Measurements from ENCODE around the gene LRP8. TPM values are rescaled to one million over a fixed set of nuclear protein-coding genes. Genes with fewer than 3 reads are reported as not detected.
"Not testable (repeated sequence)": the region's sequence is repeated elsewhere in the genome, so short reads cannot be mapped to it uniquely, and the experiment has no call there.

LRP8 gene
- total RNA-seq, 5 donors from 2014 or later (not counting 1 experiment from before 2014, with no cell fraction given) = 8.9 to 21.5 (median 19.8) TPM

- ChIA-PET CTCF (no interaction called here), POLR2A (no interaction called here)
- Mint-ChIP-seq H3K9me3 (peaks cover 0 to 7% (median 4%) of the 10 kb centered on the region in 3 donors), H3K27me3 (no peaks in the 10 kb centered on the region), H3K4me1 (peaks cover 0 to 4% (median 0%) of the 10 kb centered on the region in 3 donors), H3K4me3 (no peak overlapping the region), H3K36me3 (peaks cover 59% of the 10 kb centered on the region), H3K27ac (no peak overlapping the region)
- Histone ChIP-seq H3K27ac (ENCODE audit: low read length) (no peak overlapping the region), H3K27me3 (replicated peaks in 1 of 2; ENCODE audit: control insufficient read depth in 2 of 2, extremely low read depth in 1 of 2, insufficient read depth in 2 of 2, low read length in 1 of 2) (no peaks in the 10 kb centered on the region), H3K9me3 (no peaks in the 10 kb centered on the region), H3K36me3 (ENCODE audit: control insufficient read depth in 2 of 2, extremely low read depth in 1 of 2, insufficient read depth in 1 of 2, low read length in 1 of 2) (peaks cover 33 to 67% of the 10 kb centered on the region in 2 donors), H3K4me3 (ENCODE audit: control insufficient read depth in 1 of 2, extremely low read depth in 1 of 2, low read length in 1 of 2) (no peak overlapping the region), H3K4me1 (ENCODE audit: control insufficient read depth in 1 of 2, extremely low read depth in 1 of 2, insufficient read depth in 2 of 2, low read length in 2 of 2) (no peaks in the 10 kb centered on the region)
- ATAC-seq (replicated peaks in 1 of 4) = no peak
- DNase-seq = no peak
- 100% methylated on average over 2 of the region's 7 CpGs for WGBS (ENCODE audit: insufficient coverage)
Measured at GRCh38 chr1:53210352-53210751, 117.5 kb downstream of the LRP8 start.

- no peaks in the 10 kb centered on the region for H3K4me1 ChIP-seq (ENCODE audit: control insufficient read depth in 1 of 2, extremely low read depth in 1 of 2, insufficient read depth in 2 of 2, low read length in 2 of 2)
- Mint-ChIP-seq H3K9me3 (peaks cover 0 to 10% (median 7%) of the 10 kb centered on the region in 3 donors), H3K4me3 (no peak overlapping the region), H3K4me1 (peaks cover 0 to 7% (median under 1%) of the 10 kb centered on the region in 3 donors), H3K27me3 (no peaks in the 10 kb centered on the region), H3K27ac (no peak overlapping the region), H3K36me3 (peaks cover 73% of the 10 kb centered on the region)
- no CpG with 5 or more reads among the region's 1 CpG for WGBS (ENCODE audit: insufficient coverage)
- H3K36me3 ChIP-seq (ENCODE audit: control insufficient read depth in 2 of 2, extremely low read depth in 1 of 2, insufficient read depth in 1 of 2, low read length in 1 of 2) = peaks cover 33 to 69% of the 10 kb centered on the region in 2 donors
- H3K4me3 ChIP-seq (ENCODE audit: control insufficient read depth in 1 of 2, extremely low read depth in 1 of 2, low read length in 1 of 2) = no peak overlapping the region
- ChIA-PET POLR2A (no interaction called here), CTCF (no interaction called here)
- ATAC-seq (replicated peaks in 1 of 4) = no peak
- H3K27ac ChIP-seq (ENCODE audit: low read length) = no peak overlapping the region
- no peaks in the 10 kb centered on the region for H3K9me3 ChIP-seq
- DNase-seq = no peak
- H3K27me3 ChIP-seq (replicated peaks in 1 of 2; ENCODE audit: control insufficient read depth in 2 of 2, extremely low read depth in 1 of 2, insufficient read depth in 2 of 2, low read length in 1 of 2) = no peaks in the 10 kb centered on the region
Measured at GRCh38 chr1:53207726-53208125, 120.1 kb downstream of the LRP8 start.

GRCh38 chr1:53206735-53207379, 121.0 kb downstream of the LRP8 start:
- POLR2A ChIA-PET = no interaction called here
- peaks cover 0 to 11% (median 4%) of the 10 kb centered on the region in 3 donors for H3K4me1 Mint-ChIP-seq
- no CpG with 5 or more reads among the region's 1 CpG for WGBS (ENCODE audit: insufficient coverage)

GRCh38 chr1:53206083-53206685, 121.7 kb downstream of the LRP8 start:
- Mint-ChIP-seq H3K4me1 (peaks cover 0 to 12% (median 4%) of the 10 kb centered on the region in 3 donors), H3K36me3 (peaks cover 81% of the 10 kb centered on the region)
- DNase-seq; H3K4me3 Mint-ChIP-seq; H3K27me3 ChIP-seq (replicated peaks in 1 of 2; ENCODE audit: control insufficient read depth in 2 of 2, extremely low read depth in 1 of 2, insufficient read depth in 2 of 2, low read length in 1 of 2); H3K9me3 ChIP-seq; H3K9me3 Mint-ChIP-seq; H3K27me3 Mint-ChIP-seq; ATAC-seq (replicated peaks in 1 of 4); H3K4me1 ChIP-seq (ENCODE audit: control insufficient read depth in 1 of 2, extremely low read depth in 1 of 2, insufficient read depth in 2 of 2, low read length in 2 of 2); H3K27ac Mint-ChIP-seq; CTCF ChIA-PET; H3K4me3 ChIP-seq (ENCODE audit: control insufficient read depth in 1 of 2, extremely low read depth in 1 of 2, low read length in 1 of 2); H3K27ac ChIP-seq (ENCODE audit: low read length): not testable (repeated sequence)
- POLR2A ChIA-PET = interaction anchor here in 1 of 2 donors (0.7 kb wide), 1 partner anchor 164 kb away, joined by 8 read pairs; no protein-coding TSS in a partner anchor
- H3K36me3 ChIP-seq (ENCODE audit: control insufficient read depth in 2 of 2, extremely low read depth in 1 of 2, insufficient read depth in 1 of 2, low read length in 1 of 2) = peaks cover 28 to 76% of the 10 kb centered on the region in 2 donors
- 100% methylated on average over 1 of the region's 3 CpGs for WGBS (ENCODE audit: insufficient coverage)

More at GRCh38 chr1:53206735-53207379, 121.0 kb downstream of the LRP8 start:
- Histone ChIP-seq H3K27me3 (replicated peaks in 1 of 2; ENCODE audit: control insufficient read depth in 2 of 2, extremely low read depth in 1 of 2, insufficient read depth in 2 of 2, low read length in 1 of 2) (no peaks in the 10 kb centered on the region), H3K4me3 (ENCODE audit: control insufficient read depth in 1 of 2, extremely low read depth in 1 of 2, low read length in 1 of 2) (no peak overlapping the region), H3K9me3 (no peaks in the 10 kb centered on the region), H3K36me3 (ENCODE audit: control insufficient read depth in 2 of 2, extremely low read depth in 1 of 2, insufficient read depth in 1 of 2, low read length in 1 of 2) (peaks cover 33 to 72% of the 10 kb centered on the region in 2 donors), H3K4me1 (ENCODE audit: control insufficient read depth in 1 of 2, extremely low read depth in 1 of 2, insufficient read depth in 2 of 2, low read length in 2 of 2) (no peaks in the 10 kb centered on the region), H3K27ac (ENCODE audit: low read length) (no peak overlapping the region)
- DNase-seq = no peak
- Mint-ChIP-seq H3K27me3 (no peaks in the 10 kb centered on the region), H3K9me3 (peaks cover 0 to 10% (median 7%) of the 10 kb centered on the region in 3 donors), H3K4me3 (no peak overlapping the region), H3K27ac (no peak overlapping the region), H3K36me3 (peaks cover 77% of the 10 kb centered on the region)
- ATAC-seq (replicated peaks in 1 of 4) = no peak
- CTCF ChIA-PET = no interaction called here

- not testable (repeated sequence) for H3K4me3 Mint-ChIP-seq, H3K27me3 Mint-ChIP-seq
Measured at GRCh38 chr1:53205496-53205895, 122.4 kb downstream of the LRP8 start.

GRCh38 chr1:53203466-53203865, 124.4 kb downstream of the LRP8 start:
- peaks cover 70% of the 10 kb centered on the region for H3K36me3 Mint-ChIP-seq
- H3K4me1 Mint-ChIP-seq = peaks cover under 1 to 31% (median 21%) of the 10 kb centered on the region in 3 donors
- no peak overlapping the region for H3K4me3 Mint-ChIP-seq
- no peaks in the 10 kb centered on the region for H3K9me3 ChIP-seq
- CTCF ChIA-PET = no interaction called here
- DNase-seq (no peak), ATAC-seq (replicated peaks in 1 of 4) (no peak)
- peak overlapping the region in 1 of 2 donors; percentile 3 for H3K27ac Mint-ChIP-seq
- H3K9me3 Mint-ChIP-seq = peaks cover 0 to 10% (median 7%) of the 10 kb centered on the region in 3 donors
- no peaks in the 10 kb centered on the region for H3K27me3 ChIP-seq (replicated peaks in 1 of 2; ENCODE audit: control insufficient read depth in 2 of 2, extremely low read depth in 1 of 2, insufficient read depth in 2 of 2, low read length in 1 of 2)
- 100% methylated on average over 2 of the region's 3 CpGs for WGBS (ENCODE audit: insufficient coverage)
- no peak overlapping the region for H3K27ac ChIP-seq (ENCODE audit: low read length)
- POLR2A ChIA-PET = no interaction called here
- no peak overlapping the region for H3K4me3 ChIP-seq (ENCODE audit: control insufficient read depth in 1 of 2, extremely low read depth in 1 of 2, low read length in 1 of 2)
- peaks cover 0 to under 1% of the 10 kb centered on the region in 2 experiments for H3K4me1 ChIP-seq (ENCODE audit: control insufficient read depth in 1 of 2, extremely low read depth in 1 of 2, insufficient read depth in 2 of 2, low read length in 2 of 2)
- peaks cover 14 to 59% of the 10 kb centered on the region in 2 donors for H3K36me3 ChIP-seq (ENCODE audit: control insufficient read depth in 2 of 2, extremely low read depth in 1 of 2, insufficient read depth in 1 of 2, low read length in 1 of 2)
- H3K27me3 Mint-ChIP-seq = no peaks in the 10 kb centered on the region

More at GRCh38 chr1:53205496-53205895, 122.4 kb downstream of the LRP8 start:
- H3K9me3 ChIP-seq; H3K27ac Mint-ChIP-seq; H3K4me1 ChIP-seq (ENCODE audit: control insufficient read depth in 1 of 2, extremely low read depth in 1 of 2, insufficient read depth in 2 of 2, low read length in 2 of 2); ATAC-seq (replicated peaks in 1 of 4); H3K4me3 ChIP-seq (ENCODE audit: control insufficient read depth in 1 of 2, extremely low read depth in 1 of 2, low read length in 1 of 2); CTCF ChIA-PET; DNase-seq; H3K27ac ChIP-seq (ENCODE audit: low read length); H3K27me3 ChIP-seq (replicated peaks in 1 of 2; ENCODE audit: control insufficient read depth in 2 of 2, extremely low read depth in 1 of 2, insufficient read depth in 2 of 2, low read length in 1 of 2); H3K9me3 Mint-ChIP-seq: not testable (repeated sequence)
- H3K36me3 ChIP-seq (ENCODE audit: control insufficient read depth in 2 of 2, extremely low read depth in 1 of 2, insufficient read depth in 1 of 2, low read length in 1 of 2) = peaks cover 21 to 75% of the 10 kb centered on the region in 2 donors
- 89% methylated on average over 1 of the region's 1 CpG for WGBS (ENCODE audit: insufficient coverage)
- POLR2A ChIA-PET = interaction anchor here in 1 of 2 donors (0.7 kb wide), 1 partner anchor 163 kb away, joined by 8 read pairs; no protein-coding TSS in a partner anchor
- H3K36me3 Mint-ChIP-seq = peaks cover 85% of the 10 kb centered on the region
- H3K4me1 Mint-ChIP-seq = peaks cover 0 to 19% (median 6%) of the 10 kb centered on the region in 3 donors
